WTC11 (cell line): Measurements from ENCODE around the gene OGFOD1.

Experiments used
- FOXK1 ChIP-seq: sonication (generic); formaldehyde crosslinking; IDR thresholded peaks from 2 replicates; pipeline ENCODE4 v1.8.0; 2022; ENCODE audit warnings: mild to moderate bottlenecking, moderate library complexity, missing genetic modification reagents
- RELA ChIP-seq: sonication (generic); formaldehyde crosslinking; IDR thresholded peaks from 2 replicates; pipeline ENCODE4 v1.8.1; 2022; ENCODE audit warnings: missing genetic modification reagents, mild to moderate bottlenecking, borderline replicate concordance
- TF ChIP-seq, protein P1 (sequence below): sonication (generic); formaldehyde crosslinking; IDR thresholded peaks from 2 replicates; pipeline ENCODE4 v1.8.0; 2022; ENCODE audit warnings: mild to moderate bottlenecking, missing genetic modification reagents
- TF ChIP-seq, protein P2 (sequence below): fragments of 200-600 bp; IDR thresholded peaks from 2 replicates; pipeline ENCODE4 v1.8.0; 2022; ENCODE audit warnings: antibody characterized with exemption

DNA sequence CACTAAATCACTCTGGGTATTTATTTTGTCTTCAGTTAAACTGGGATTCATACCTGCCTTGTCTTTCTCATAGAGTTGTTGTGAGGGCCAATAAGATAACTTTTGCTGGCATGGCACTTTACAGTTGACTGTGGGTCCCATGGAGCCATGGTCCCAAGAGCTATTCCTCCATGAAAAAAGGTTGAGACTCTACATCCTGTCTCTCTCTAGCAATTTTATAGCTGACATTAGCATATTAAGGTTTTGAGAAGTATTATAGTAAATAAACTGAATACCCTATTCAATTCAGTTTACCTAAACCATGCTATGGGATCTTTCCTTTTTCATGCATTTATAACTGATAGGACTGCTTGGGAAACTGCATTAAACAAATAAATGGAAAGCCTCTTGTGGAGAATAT, 17.4 kb downstream of the OGFOD1 start:
- TF ChIP-seq FOXK1 (CRISPR knock-in tag) = no peak
- TF ChIP-seq RELA (CRISPR knock-in tag) = no peak
- TF ChIP-seq, protein P1, sequence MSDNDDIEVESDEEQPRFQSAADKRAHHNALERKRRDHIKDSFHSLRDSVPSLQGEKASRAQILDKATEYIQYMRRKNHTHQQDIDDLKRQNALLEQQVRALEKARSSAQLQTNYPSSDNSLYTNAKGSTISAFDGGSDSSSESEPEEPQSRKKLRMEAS (CRISPR knock-in tag) = no peak
- TF ChIP-seq, protein P2, sequence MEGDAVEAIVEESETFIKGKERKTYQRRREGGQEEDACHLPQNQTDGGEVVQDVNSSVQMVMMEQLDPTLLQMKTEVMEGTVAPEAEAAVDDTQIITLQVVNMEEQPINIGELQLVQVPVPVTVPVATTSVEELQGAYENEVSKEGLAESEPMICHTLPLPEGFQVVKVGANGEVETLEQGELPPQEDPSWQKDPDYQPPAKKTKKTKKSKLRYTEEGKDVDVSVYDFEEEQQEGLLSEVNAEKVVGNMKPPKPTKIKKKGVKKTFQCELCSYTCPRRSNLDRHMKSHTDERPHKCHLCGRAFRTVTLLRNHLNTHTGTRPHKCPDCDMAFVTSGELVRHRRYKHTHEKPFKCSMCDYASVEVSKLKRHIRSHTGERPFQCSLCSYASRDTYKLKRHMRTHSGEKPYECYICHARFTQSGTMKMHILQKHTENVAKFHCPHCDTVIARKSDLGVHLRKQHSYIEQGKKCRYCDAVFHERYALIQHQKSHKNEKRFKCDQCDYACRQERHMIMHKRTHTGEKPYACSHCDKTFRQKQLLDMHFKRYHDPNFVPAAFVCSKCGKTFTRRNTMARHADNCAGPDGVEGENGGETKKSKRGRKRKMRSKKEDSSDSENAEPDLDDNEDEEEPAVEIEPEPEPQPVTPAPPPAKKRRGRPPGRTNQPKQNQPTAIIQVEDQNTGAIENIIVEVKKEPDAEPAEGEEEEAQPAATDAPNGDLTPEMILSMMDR = no peak
